ENCODE data around the gene F2R.
"Not testable (repeated sequence)": the region's sequence is repeated elsewhere in the genome, so short reads cannot be mapped to it uniquely, and the experiment has no call there.

Gene F2R

DNA sequence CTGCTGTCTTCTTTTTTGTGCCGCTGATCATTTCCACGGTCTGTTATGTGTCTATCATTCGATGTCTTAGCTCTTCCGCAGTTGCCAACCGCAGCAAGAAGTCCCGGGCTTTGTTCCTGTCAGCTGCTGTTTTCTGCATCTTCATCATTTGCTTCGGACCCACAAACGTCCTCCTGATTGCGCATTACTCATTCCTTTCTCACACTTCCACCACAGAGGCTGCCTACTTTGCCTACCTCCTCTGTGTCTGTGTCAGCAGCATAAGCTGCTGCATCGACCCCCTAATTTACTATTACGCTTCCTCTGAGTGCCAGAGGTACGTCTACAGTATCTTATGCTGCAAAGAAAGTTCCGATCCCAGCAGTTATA, 17.1 kb downstream of the F2R start:
- TF ChIP-seq CTCF (conservative IDR thresholded peaks at IDR 0.05), result no peak
- TF ChIP-seq ZFX (IDR thresholded peaks at IDR 0.05), result no peak
- H3K27ac ChIP-seq, result no peak overlapping the region

DNA sequence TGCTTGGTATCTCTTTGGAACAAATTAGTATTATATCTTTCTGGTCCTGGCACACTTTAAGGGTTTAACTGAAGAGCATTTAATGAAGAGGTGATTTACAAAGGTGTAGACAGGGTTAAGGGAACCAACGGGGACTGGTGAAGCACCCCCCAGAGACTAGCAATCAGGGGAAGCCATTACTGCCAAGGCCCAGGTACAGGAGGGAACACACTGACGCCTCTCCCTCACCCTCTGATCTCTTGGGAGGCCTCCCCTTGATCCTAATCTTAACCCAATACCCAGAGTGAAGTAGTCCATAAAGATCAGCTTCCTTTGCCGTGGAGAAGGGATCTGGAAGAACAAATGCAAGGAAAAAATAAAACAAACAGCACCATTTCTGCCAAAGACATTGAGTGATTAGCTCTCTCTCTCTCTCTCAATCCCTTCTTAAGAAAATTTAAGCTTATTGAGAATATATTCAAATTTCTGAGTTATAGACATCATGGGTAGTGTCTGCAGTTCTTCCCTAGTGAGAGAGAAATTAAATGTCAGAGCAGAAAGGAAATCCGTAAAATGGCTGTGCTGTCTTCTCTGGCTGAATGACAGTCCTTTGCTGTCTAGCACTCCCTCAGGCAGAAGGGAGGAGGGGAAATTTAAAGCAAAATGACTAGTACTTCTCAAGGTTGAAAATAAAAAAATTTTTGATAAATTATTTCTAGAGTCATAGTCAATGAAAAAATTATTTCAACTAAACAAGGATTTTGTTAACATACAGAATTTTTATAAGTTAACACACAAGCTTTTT, 20.0 kb downstream of the F2R start:
- TF ChIP-seq CTCF (conservative IDR thresholded peaks at IDR 0.05), result no peak
- no peak for TF ChIP-seq ZFX (IDR thresholded peaks at IDR 0.05)
- no peak overlapping the region for H3K27ac ChIP-seq

GRCh38 chr5:76736679-76737556, 21.0 kb downstream of the F2R start:
- H3K27ac ChIP-seq, result no peak overlapping the region
- TF ChIP-seq ZFX (IDR thresholded peaks at IDR 0.05) (no peak), CTCF (conservative IDR thresholded peaks at IDR 0.05) (no peak)

- no peak overlapping the region for H3K27ac ChIP-seq
- TF ChIP-seq ZFX (IDR thresholded peaks at IDR 0.05) (no peak), CTCF (conservative IDR thresholded peaks at IDR 0.05) (no peak)
Observed at GRCh38 chr5:76737846-76738245, 21.9 kb downstream of the F2R start.

- not testable (repeated sequence) for H3K27ac ChIP-seq
Observed at GRCh38 chr5:76741506-76741905, 25.6 kb downstream of the F2R start.

DNA sequence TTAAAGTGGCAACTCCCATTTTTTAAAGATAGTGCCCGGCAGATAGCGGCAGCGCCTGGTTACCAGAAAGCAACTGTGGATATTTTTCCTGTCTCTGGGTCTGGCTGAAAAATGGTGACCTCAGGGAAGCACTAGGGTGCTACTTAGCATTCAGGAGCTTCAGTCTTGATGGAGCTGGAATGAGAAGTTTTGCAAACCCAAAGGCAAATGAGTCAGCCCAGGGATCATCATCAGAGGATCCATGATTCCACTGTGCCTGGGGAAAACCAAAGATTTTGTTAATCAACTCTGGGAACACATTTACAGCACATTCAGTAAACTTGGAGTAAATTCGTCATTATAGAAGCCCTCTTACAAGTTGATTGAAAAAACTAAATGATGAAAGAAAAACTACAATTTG, 26.7 kb downstream of the F2R start:
- TF ChIP-seq ZFX (IDR thresholded peaks at IDR 0.05) (no peak), CTCF (conservative IDR thresholded peaks at IDR 0.05) (no peak)
- no peak overlapping the region for H3K27ac ChIP-seq

DNA sequence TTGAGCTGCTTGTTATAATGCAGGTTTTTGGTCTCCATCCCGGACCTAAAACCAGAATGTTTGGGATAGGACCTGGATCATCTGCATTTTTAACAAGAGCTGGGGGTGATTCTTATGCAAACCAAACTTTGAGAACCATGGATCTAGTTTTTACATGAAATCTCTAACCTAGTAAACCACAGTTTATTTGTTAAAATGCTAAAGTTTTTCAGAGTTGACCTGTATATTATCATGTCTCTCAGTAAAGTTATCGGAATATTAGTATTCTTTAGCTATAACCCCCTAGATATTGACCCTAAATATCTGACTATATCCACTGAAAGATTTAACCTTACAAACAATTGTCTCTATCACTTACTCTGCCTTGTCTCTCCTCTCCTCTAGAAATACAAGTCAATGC, 28.7 kb downstream of the F2R start:
- no peak overlapping the region for H3K27ac ChIP-seq
- TF ChIP-seq ZFX (IDR thresholded peaks at IDR 0.05), result no peak
- TF ChIP-seq CTCF (conservative IDR thresholded peaks at IDR 0.05), result no peak

All from C4-2B (cell line).